ENCODE measurements around the gene TNS4.

Gene TNS4

DNA sequence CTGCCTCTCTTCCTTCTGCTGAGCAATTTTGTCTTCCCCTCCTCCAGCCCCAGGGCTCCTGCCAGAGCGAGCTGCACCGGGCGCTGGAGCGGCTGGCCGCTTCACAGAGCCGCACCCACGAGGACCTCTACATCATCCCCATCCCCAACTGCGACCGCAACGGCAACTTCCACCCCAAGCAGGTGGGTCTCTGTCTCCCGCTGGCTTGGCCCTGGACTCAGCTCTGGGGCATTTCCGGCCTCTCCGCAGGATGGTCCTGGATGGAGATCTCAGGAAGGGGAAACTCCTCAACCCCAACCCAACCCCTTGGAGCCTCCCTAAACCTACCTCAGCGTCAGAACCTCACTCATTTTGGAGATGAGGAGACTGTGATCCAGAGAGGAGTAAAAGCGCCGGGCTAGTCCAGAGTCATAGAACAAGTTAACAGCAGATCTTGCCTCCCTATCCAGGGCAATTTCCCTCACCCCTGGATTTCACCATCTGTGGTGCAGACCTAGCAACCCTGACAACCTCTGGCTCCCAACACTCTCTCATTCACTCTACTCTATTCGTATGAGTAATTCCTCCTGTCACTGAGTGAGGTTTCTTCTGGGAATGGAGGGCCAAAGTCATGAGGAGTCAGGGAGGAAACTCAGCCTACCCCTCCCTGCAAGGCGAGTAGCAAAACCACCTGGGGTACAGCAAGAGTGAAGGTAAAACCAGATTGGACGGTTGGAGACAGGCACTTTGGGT lies 47.4 kb downstream of the TNS4 start:
- H3K36me3 ChIP-seq (replicated peaks; ENCODE audit: insufficient read depth, low read length), result no peaks in the 10 kb centered on the region
- H3K4me1 ChIP-seq (ENCODE audit: low read length), result no peaks in the 10 kb centered on the region
- no peaks in the 10 kb centered on the region for H4K20me1 ChIP-seq (ENCODE audit: insufficient read depth, low read length)
- no peaks in the 10 kb centered on the region for H3F3A ChIP-seq (ENCODE audit: insufficient read depth, low read length)
- no peak overlapping the region for H3K4me2 ChIP-seq (ENCODE audit: low read depth, low read length)
- TF ChIP-seq, protein P1, sequence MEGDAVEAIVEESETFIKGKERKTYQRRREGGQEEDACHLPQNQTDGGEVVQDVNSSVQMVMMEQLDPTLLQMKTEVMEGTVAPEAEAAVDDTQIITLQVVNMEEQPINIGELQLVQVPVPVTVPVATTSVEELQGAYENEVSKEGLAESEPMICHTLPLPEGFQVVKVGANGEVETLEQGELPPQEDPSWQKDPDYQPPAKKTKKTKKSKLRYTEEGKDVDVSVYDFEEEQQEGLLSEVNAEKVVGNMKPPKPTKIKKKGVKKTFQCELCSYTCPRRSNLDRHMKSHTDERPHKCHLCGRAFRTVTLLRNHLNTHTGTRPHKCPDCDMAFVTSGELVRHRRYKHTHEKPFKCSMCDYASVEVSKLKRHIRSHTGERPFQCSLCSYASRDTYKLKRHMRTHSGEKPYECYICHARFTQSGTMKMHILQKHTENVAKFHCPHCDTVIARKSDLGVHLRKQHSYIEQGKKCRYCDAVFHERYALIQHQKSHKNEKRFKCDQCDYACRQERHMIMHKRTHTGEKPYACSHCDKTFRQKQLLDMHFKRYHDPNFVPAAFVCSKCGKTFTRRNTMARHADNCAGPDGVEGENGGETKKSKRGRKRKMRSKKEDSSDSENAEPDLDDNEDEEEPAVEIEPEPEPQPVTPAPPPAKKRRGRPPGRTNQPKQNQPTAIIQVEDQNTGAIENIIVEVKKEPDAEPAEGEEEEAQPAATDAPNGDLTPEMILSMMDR (IDR thresholded peaks at IDR 0.05; ENCODE audit: low read length), result no peak
- no peak for TF ChIP-seq EZH2 (optimal IDR thresholded peaks at IDR 0.05; ENCODE audit: low read depth, low read length)
- no peak for TF ChIP-seq EZH2phosphoT487 (IDR thresholded peaks at IDR 0.05; ENCODE audit: low read length)
- H3K27me3 ChIP-seq (replicated peaks; ENCODE audit: insufficient read depth, low read length), result peaks cover 87% of the 10 kb centered on the region
- no peak for DNase-seq
- H3K79me2 ChIP-seq (ENCODE audit: low read length), result no peaks in the 10 kb centered on the region
- no peak overlapping the region for H3K9ac ChIP-seq (ENCODE audit: low read length)
- no peak overlapping the region for H2AFZ ChIP-seq (ENCODE audit: low read length)
- H3K4me3 ChIP-seq (ENCODE audit: low read length), result no peak overlapping the region
- H3K9me3 ChIP-seq (replicated peaks; ENCODE audit: insufficient read depth, low read length), result no peaks in the 10 kb centered on the region
- H3K27ac ChIP-seq (ENCODE audit: low read length), result no peak overlapping the region
- no peaks in the 10 kb centered on the region for H3K9me2 ChIP-seq (replicated peaks; ENCODE audit: insufficient read depth, low read length)

DNA sequence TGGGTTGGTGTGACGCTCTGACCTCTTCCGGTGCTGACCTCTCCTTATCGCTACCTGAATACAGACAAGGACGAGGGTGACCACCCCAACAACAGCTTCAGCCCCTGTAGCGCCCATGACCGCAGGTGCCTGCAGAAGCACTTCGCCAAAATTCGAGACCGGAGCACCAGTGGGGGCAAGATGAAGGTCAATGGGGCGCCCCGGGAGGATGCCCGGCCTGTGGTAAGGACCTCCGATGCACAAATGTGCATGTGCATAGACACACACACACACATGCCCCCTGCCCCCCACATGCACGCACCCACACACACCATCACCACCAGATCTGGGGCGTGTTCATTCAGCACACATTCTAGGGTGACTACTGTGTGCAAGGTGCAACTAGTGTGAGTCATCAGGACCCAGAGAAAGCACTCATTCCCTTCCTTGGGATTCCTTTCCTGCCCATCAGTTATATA lies 48.5 kb downstream of the TNS4 start:
- Histone ChIP-seq H3K9ac (ENCODE audit: low read length) (no peak overlapping the region), H2AFZ (ENCODE audit: low read length) (no peak overlapping the region), H3K4me3 (ENCODE audit: low read length) (no peak overlapping the region), H3K9me3 (replicated peaks; ENCODE audit: insufficient read depth, low read length) (no peaks in the 10 kb centered on the region), H3K36me3 (replicated peaks; ENCODE audit: insufficient read depth, low read length) (no peaks in the 10 kb centered on the region), H4K20me1 (ENCODE audit: insufficient read depth, low read length) (no peaks in the 10 kb centered on the region; the same call in 1 of the 2 replicates), H3K4me2 (ENCODE audit: low read depth, low read length) (no peak overlapping the region), H3K79me2 (ENCODE audit: low read length) (no peaks in the 10 kb centered on the region), H3K27me3 (replicated peaks; ENCODE audit: insufficient read depth, low read length) (peaks cover 92% of the 10 kb centered on the region), H3K9me2 (replicated peaks; ENCODE audit: insufficient read depth, low read length) (no peaks in the 10 kb centered on the region), H3F3A (ENCODE audit: insufficient read depth, low read length) (no peaks in the 10 kb centered on the region), H3K4me1 (ENCODE audit: low read length) (no peaks in the 10 kb centered on the region), H3K27ac (ENCODE audit: low read length) (no peak overlapping the region)
- no peak for DNase-seq
- TF ChIP-seq EZH2phosphoT487 (IDR thresholded peaks at IDR 0.05; ENCODE audit: low read length) (no peak), EZH2 (optimal IDR thresholded peaks at IDR 0.05; ENCODE audit: low read depth, low read length) (no peak)
- TF ChIP-seq, protein P1 (IDR thresholded peaks at IDR 0.05; ENCODE audit: low read length), result no peak

DNA sequence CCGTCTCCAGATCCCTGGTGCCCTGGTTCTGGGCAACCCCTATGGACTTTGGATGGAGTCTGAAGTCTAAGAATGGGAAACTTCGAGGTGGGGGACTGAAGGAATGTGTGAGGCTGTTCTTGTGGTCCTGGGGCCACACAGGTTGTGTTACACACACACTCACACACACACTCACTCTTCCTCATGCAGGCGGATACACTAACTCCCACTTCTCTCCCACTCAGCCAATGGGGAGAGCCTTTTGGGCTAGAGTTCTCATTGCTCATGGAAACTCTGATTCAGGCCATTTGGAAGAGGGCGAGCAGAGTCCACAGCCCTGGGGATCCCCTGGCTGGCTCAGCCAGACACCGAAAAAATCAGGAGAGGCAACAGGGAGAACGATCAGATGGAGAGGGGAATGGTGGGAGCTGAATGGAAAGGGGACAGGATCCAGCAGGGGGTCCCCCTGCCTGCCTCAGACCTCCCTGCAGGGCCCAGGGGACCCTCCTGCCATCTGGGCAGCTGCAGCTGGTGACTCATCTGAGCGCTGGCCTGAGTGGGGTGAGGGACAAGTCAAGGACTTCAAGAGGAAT lies 49.1 kb downstream of the TNS4 start:
- Histone ChIP-seq H3K9me3 (replicated peaks; ENCODE audit: insufficient read depth, low read length) (no peaks in the 10 kb centered on the region), H3K9me2 (replicated peaks; ENCODE audit: insufficient read depth, low read length) (no peaks in the 10 kb centered on the region), H3K79me2 (ENCODE audit: low read length) (no peaks in the 10 kb centered on the region), H3K4me1 (ENCODE audit: low read length) (no peaks in the 10 kb centered on the region), H4K20me1 (ENCODE audit: insufficient read depth, low read length) (no peaks in the 10 kb centered on the region; the same call in 1 of the 2 replicates), H3K36me3 (replicated peaks; ENCODE audit: insufficient read depth, low read length) (no peaks in the 10 kb centered on the region), H3K27ac (ENCODE audit: low read length) (no peak overlapping the region), H3K4me2 (ENCODE audit: low read depth, low read length) (no peak overlapping the region), H3F3A (ENCODE audit: insufficient read depth, low read length) (no peaks in the 10 kb centered on the region), H2AFZ (ENCODE audit: low read length) (no peak overlapping the region), H3K9ac (ENCODE audit: low read length) (no peak overlapping the region), H3K4me3 (ENCODE audit: low read length) (no peak overlapping the region), H3K27me3 (replicated peaks; ENCODE audit: insufficient read depth, low read length) (peaks cover 93% of the 10 kb centered on the region)
- no peak for DNase-seq
- no peak for TF ChIP-seq EZH2phosphoT487 (IDR thresholded peaks at IDR 0.05; ENCODE audit: low read length)
- no peak for TF ChIP-seq EZH2 (optimal IDR thresholded peaks at IDR 0.05; ENCODE audit: low read depth, low read length)
- TF ChIP-seq, protein P1 (IDR thresholded peaks at IDR 0.05; ENCODE audit: low read length), result no peak
